GM12892 (cell line): ENCODE data around the gene EGLN1.

Experiments
- POLR2A ChIP-seq: IDR thresholded peaks from 2 replicates; pipeline ENCODE4 v1.6.1; 2011; ENCODE audit warnings: low read depth, low read length, control low read depth
- POLR2AphosphoS5 ChIP-seq: IDR thresholded peaks from 2 replicates; pipeline ENCODE4 v1.6.1; 2011; ENCODE audit warnings: low read depth, low read length, control low read depth
- TAF1 ChIP-seq: IDR thresholded peaks from 2 replicates; pipeline ENCODE4 v1.6.1; 2011; ENCODE audit warnings: low read depth, mild to moderate bottlenecking, control low read depth, low read length, borderline replicate concordance

DNA sequence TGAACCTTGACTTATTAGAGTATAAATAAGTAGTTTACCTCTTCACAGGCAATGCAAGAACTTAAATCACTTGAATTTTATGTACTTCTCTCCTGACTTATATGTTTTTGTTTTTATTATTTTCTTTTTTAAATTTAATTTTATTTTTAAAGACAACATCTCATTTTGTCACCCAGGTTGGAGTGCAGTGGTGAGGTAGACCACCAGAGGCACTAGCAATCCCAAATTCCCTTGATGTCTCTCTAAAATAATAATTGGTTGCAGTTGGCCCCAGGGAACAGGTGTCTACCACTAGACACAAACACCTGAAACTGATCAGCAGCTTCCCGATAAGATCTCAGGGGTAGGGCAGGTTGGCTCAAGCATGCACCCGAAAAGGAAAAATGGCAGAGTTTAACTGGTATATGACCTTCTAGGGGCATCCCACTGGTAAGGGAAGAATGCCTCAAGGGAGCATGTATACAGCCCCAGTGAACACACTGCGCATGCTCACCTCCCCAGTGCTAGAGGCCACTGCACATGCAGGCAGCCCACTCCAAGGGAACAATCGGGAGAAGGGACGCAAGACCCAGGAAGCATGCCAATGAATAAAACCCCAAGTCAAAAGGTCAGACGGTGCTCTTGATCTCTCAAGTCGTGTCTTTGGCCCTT, 99.1 kb downstream of the EGLN1 start:
- TF ChIP-seq POLR2A = no peak
- TF ChIP-seq TAF1 = no peak
- TF ChIP-seq POLR2AphosphoS5 = no peak
